Measurements from ENCODE around the gene ADAM11. TPM values are rescaled to one million over a fixed set of nuclear protein-coding genes. Genes with fewer than 3 reads are reported as not detected.
A peak's percentile ranks its signal among the peaks of the same experiment; 100 is the strongest.

ADAM11 gene
- total and polyA plus RNA-seq, 9 of the 15 experiments (the other 6 are each of a cell fraction or from before 2014, with no cell fraction given), result 0.01 to 0.31 (median 0.14) TPM; not detected in 2

- Histone ChIP-seq H3K9me1 (ENCODE audit: control insufficient read depth, insufficient read depth, low read length) (no peaks in the 10 kb centered on the region), H3K9me3 (replicated peaks; ENCODE audit: control insufficient read depth, insufficient read depth, low read depth, low read length) (no peaks in the 10 kb centered on the region), H3K36me3 (ENCODE audit: control insufficient read depth, insufficient read depth, low read length) (no peaks in the 10 kb centered on the region), H3K27me3 (ENCODE audit: control insufficient read depth in 2 of 2, insufficient read depth in 2 of 2, low read length in 2 of 2) (peaks cover 10 to 44% of the 10 kb centered on the region in 2 experiments; a peak in 3 of 5 replicates), H4K20me1 (replicated peaks; ENCODE audit: control insufficient read depth, insufficient read depth, low read length) (no peaks in the 10 kb centered on the region; the same call in none of the 2 replicates), H3K4me3 (peak overlapping the region; percentile 39), H3K79me2 (ENCODE audit: control insufficient read depth, insufficient read depth, low read length) (no peaks in the 10 kb centered on the region), H3K27ac (ENCODE audit: extremely low read depth, low read depth, low read length) (no peak overlapping the region; the same call in 2 of the 3 replicates), H3K9ac (ENCODE audit: insufficient read depth in 1 of 2, low read depth in 2 of 2, low read length in 2 of 2) (peak overlapping the region in 1 of 2 experiments; percentile 27; a peak in 1 of 4 replicates), H3K4me1 (replicated peaks in 1 of 2; ENCODE audit: control insufficient read depth in 2 of 2, insufficient read depth in 2 of 2, low read length in 2 of 2) (peaks cover 10 to 63% of the 10 kb centered on the region in 2 experiments; a peak in 4 of 5 replicates), H3K4me2 (ENCODE audit: insufficient read depth, low read length) (peak overlapping the region; percentile 84), H2AFZ (ENCODE audit: low read depth, low read length) (peak overlapping the region; percentile 96)
- CTCF ChIA-PET (ENCODE audit: low intra/inter-chr PET ratio), result interaction anchor here (1.2 to 3.8 kb wide), 5 partner anchors 53 to 320 kb away, joined by 3 to 38 read pairs (median 8); no protein-coding TSS in a partner anchor
- TF ChIP-seq SNIP1 (IDR thresholded peaks at IDR 0.05; ENCODE audit: low read depth) (no peak), MCM2 (IDR thresholded peaks at IDR 0.05; ENCODE audit: low read depth) (no peak), NELFE (IDR thresholded peaks at IDR 0.05; ENCODE audit: insufficient read depth, insufficient read length) (no peak), TOE1 (IDR thresholded peaks at IDR 0.05; ENCODE audit: borderline replicate concordance) (peak; percentile 66; the same call in 1 of the 2 replicates), TOE1 (CRISPR knock-in tag; IDR thresholded peaks at IDR 0.05; ENCODE audit: borderline replicate concordance, low read depth) (no peak), FOXM1 (IDR thresholded peaks at IDR 0.05; ENCODE audit: low read depth) (no peak), FOXM1 (CRISPR knock-in tag; IDR thresholded peaks at IDR 0.05; ENCODE audit: low read depth) (0 out of 2 replicates have a peak, but pooled peaks have one; percentile 56), ZFP1 (CRISPR knock-in tag; IDR thresholded peaks at IDR 0.05) (no peak), ZFP91 (CRISPR knock-in tag; IDR thresholded peaks at IDR 0.05) (peak; percentile 12; the same call in 1 of the 2 replicates), PML (IDR thresholded peaks at IDR 0.05; ENCODE audit: low read length) (0 out of 2 replicates have a peak, but pooled peaks have one; percentile 6), JUNB (CRISPR knock-in tag; conservative IDR thresholded peaks at IDR 0.05) (0 out of 2 replicates have a peak, but pooled peaks have one; percentile 3), USF1 (CRISPR knock-in tag; IDR thresholded peaks at IDR 0.05) (0 out of 2 replicates have a peak, but pooled peaks have one; percentile 15), RAD51 (IDR thresholded peaks at IDR 0.05; ENCODE audit: borderline replicate concordance, low read depth) (peak; percentile 37; the same call in 1 of the 2 replicates), TFE3 (CRISPR knock-in tag; IDR thresholded peaks at IDR 0.05) (peak; percentile 80), USF2 (CRISPR knock-in tag; IDR thresholded peaks at IDR 0.05) (peak; percentile 52), BDP1 (IDR thresholded peaks at IDR 0.05; ENCODE audit: insufficient read depth, insufficient read length) (no peak)
- no TSS peak for BruUV-seq (replicated peaks)
- 9% methylated on average over 8 of the region's 10 CpGs for WGBS (ENCODE audit: insufficient coverage, low coverage, missing lambda C conversion rate)
- in situ Hi-C loops (cut with MboI), result loop anchor here (10.0 kb wide), 1 partner anchor 236 kb away; no protein-coding TSS in a partner anchor
- FAIRE-seq, result no peak
- ATAC-seq, result no peak
- DNase-seq (ENCODE audit: extremely low read depth in 1 of 4, low spot score in 3 of 4), result no peak
- intact Hi-C loops (cut with micrococcal nuclease), result loop anchor here (5.0 to 10.0 kb wide), 4 partner anchors 64 to 354 kb away; partner anchors contain the start of gene PLCD3
- POLR2A ChIA-PET, result interaction anchor here (1.0 to 1.1 kb wide), 3 partner anchors 9 to 370 kb away, joined by 3 to 6 read pairs (median 3); no protein-coding TSS in a partner anchor
Measured at GRCh38 chr17:44778656-44779210, 19.9 kb downstream of the ADAM11 start.
